Measurements from ENCODE around the gene PPAN.

The PPAN gene

GRCh38 chr19:10142701-10143375, 36.7 kb downstream of the PPAN start:
- no peak for DNase-seq (ENCODE audit: extremely low read depth, low read depth)
- TF ChIP-seq CTCF (IDR thresholded peaks at IDR 0.05; ENCODE audit: low read depth, low read length): no peak

GRCh38 chr19:10143681-10144080, 37.5 kb downstream of the PPAN start:
- TF ChIP-seq CTCF (IDR thresholded peaks at IDR 0.05; ENCODE audit: low read depth, low read length): no peak
- no peak for DNase-seq (ENCODE audit: extremely low read depth, low read depth)

GRCh38 chr19:10144361-10144760, 38.2 kb downstream of the PPAN start:
- no peak for TF ChIP-seq CTCF (IDR thresholded peaks at IDR 0.05; ENCODE audit: low read depth, low read length)
- no peak for DNase-seq (ENCODE audit: extremely low read depth, low read depth)

GRCh38 chr19:10145031-10145430, 38.9 kb downstream of the PPAN start:
- TF ChIP-seq CTCF (IDR thresholded peaks at IDR 0.05; ENCODE audit: low read depth, low read length): no peak
- DNase-seq (ENCODE audit: extremely low read depth, low read depth): no peak

- DNase-seq (ENCODE audit: extremely low read depth, low read depth): no peak
- no peak for TF ChIP-seq CTCF (IDR thresholded peaks at IDR 0.05; ENCODE audit: low read depth, low read length)
These were observed 40.0 kb downstream of the PPAN start for GRCh38 chr19:10146142-10146541.

GRCh38 chr19:10149427-10149826, 43.3 kb downstream of the PPAN start:
- no peak for DNase-seq (ENCODE audit: extremely low read depth, low read depth)
- TF ChIP-seq CTCF (IDR thresholded peaks at IDR 0.05; ENCODE audit: low read depth, low read length): no peak

GRCh38 chr19:10151521-10151920, 45.4 kb downstream of the PPAN start:
- TF ChIP-seq CTCF (IDR thresholded peaks at IDR 0.05; ENCODE audit: low read depth, low read length): no peak
- DNase-seq (ENCODE audit: extremely low read depth, low read depth): no peak
